GM12878 (cell line): ENCODE data around the gene SMIM12. TPM values are rescaled to one million over a fixed set of nuclear protein-coding genes. Genes with fewer than 3 reads are reported as not detected.

Experiments used
- ATAC-seq: fragments of 200-7000 bp; cut with Tn5 transposase; 3 replicates; pipeline ENCODE4 v1.9.1; 2020; ENCODE audit warnings: mild to moderate bottlenecking, moderate library complexity
- BruUV-seq: library from RNA; stranded (reverse); fragments of 400-500 nt; replicated peaks from 2 replicates; lab custom pipeline; 2021; lab: Mats Ljungman, UMichigan
- CTCF ChIA-PET: fragments of 300-600 bp; sonication (Branson Sonifier 250); formaldehyde crosslinking; extraction: SDS; loops from one replicate; lab custom pipeline; 2021; ENCODE audit warnings: inconsistent platforms; lab: Yijun Ruan, JAX
- POLR2A ChIA-PET: fragments of 350-600 bp; formaldehyde crosslinking; extraction: SDS; loops from one replicate; lab custom pipeline; 2021; ENCODE audit warnings: inconsistent platforms; lab: Charles Lee
- RAD21 ChIA-PET: fragments of 300-600 bp; sonication (Branson Sonifier 250); formaldehyde crosslinking; loops from one replicate; lab custom pipeline; 2023; ENCODE audit warnings: antibody characterized with exemption; ENCODE audit not compliant: unreplicated experiment; lab: Charles Lee
- SMC1A ChIA-PET: fragments of 300-600 bp; sonication (Branson Sonifier 250); formaldehyde crosslinking; loops from one replicate; lab custom pipeline; 2023; ENCODE audit not compliant: unreplicated experiment, uncharacterized antibody; lab: Charles Lee
- DNase-seq: peaks from one replicate; pipeline ENCODE4 v3.0.0-alpha.2; 2011; ENCODE audit warnings: low read depth, low spot score
- FAIRE-seq: peaks from 3 replicates; lab custom pipeline; 2011; peaks lifted over from hg19 to GRCh38; lab: Jason Lieb, UNC
- H2AFZ ChIP-seq: 2 replicates; pipeline ENCODE4 v1.6.0; 2011; ENCODE audit warnings: low read depth, low read length, control low read depth; ENCODE audit not compliant: control insufficient read depth
- H3K27ac ChIP-seq: 2 replicates; pipeline ENCODE4 v1.5.1; 2011; ENCODE audit warnings: control low read depth; ENCODE audit not compliant: control insufficient read depth, insufficient read depth
- H3K27me3 ChIP-seq, 2 experiments: replicated peaks in 1 of 2; 2 replicates each; pipeline versions ENCODE4 v1.6.0 to v1.6.1; 2011; ENCODE audit warnings: low read length in 1 of 2; ENCODE audit not compliant: control insufficient read depth in 2 of 2, insufficient read depth in 2 of 2
- H3K36me3 ChIP-seq, 2 experiments: 2 replicates each; pipeline ENCODE4 v1.5.1; 2011; ENCODE audit warnings: low read length in 1 of 2; ENCODE audit not compliant: control insufficient read depth in 2 of 2, insufficient read depth in 2 of 2
- H3K4me1 ChIP-seq: 2 replicates; pipeline ENCODE4 v1.6.1; 2011; ENCODE audit warnings: mild to moderate bottlenecking, low read length, moderate library complexity, mixed read lengths; ENCODE audit not compliant: control insufficient read depth, insufficient read depth
- H3K4me2 ChIP-seq: 2 replicates; pipeline ENCODE4 v1.6.0; 2011; ENCODE audit warnings: control low read depth; ENCODE audit not compliant: control insufficient read depth, insufficient read depth
- H3K4me3 ChIP-seq: fragments of 200-600 bp; sonication (generic); 2 replicates; pipeline ENCODE4 v1.5.1; 2016
- H3K79me2 ChIP-seq: 2 replicates; pipeline ENCODE4 v1.6.0; 2011; ENCODE audit warnings: low read length; ENCODE audit not compliant: control insufficient read depth, insufficient read depth
- H3K9ac ChIP-seq: 2 replicates; pipeline ENCODE4 v1.8.0; 2011; ENCODE audit warnings: low read length, control low read depth, mixed read lengths; ENCODE audit not compliant: control insufficient read depth, insufficient read depth
- H3K9me3 ChIP-seq: replicated peaks from 3 replicates; pipeline ENCODE4 v1.5.1; 2011; ENCODE audit warnings: mild to moderate bottlenecking, low read length; ENCODE audit not compliant: control insufficient read depth, insufficient read depth
- H4K20me1 ChIP-seq: 2 replicates; pipeline ENCODE4 v1.6.0; 2011; ENCODE audit not compliant: control insufficient read depth, insufficient read depth
- CTCF ChIP-seq, 3 experiments: IDR thresholded peaks in 2 of 3; conservative IDR thresholded peaks in 1 of 3; 2 replicates each; pipeline ENCODE4 v1.5.1; 2011; ENCODE audit warnings: low read depth in 3 of 3, low read length in 3 of 3, mild to moderate bottlenecking in 3 of 3, control low read depth in 2 of 3, moderate library complexity in 2 of 3, inconsistent platforms in 1 of 3, mixed read lengths in 1 of 3; ENCODE audit not compliant: control insufficient read depth in 2 of 3, insufficient read depth in 1 of 3; ENCODE audit errors: extremely low read depth in 1 of 3
- KDM1A ChIP-seq: fragments of 200-600 bp; sonication (generic); IDR thresholded peaks from 2 replicates; pipeline ENCODE4 v1.6.1; 2016; ENCODE audit warnings: borderline replicate concordance
- RUNX3 ChIP-seq: IDR thresholded peaks from 2 replicates; pipeline ENCODE4 v1.6.1; 2012; ENCODE audit warnings: low read length, inconsistent platforms
- TCF12 ChIP-seq: IDR thresholded peaks from 2 replicates; pipeline ENCODE4 v1.6.1; 2011; ENCODE audit warnings: low read depth, mild to moderate bottlenecking, low read length
- USF1 ChIP-seq: IDR thresholded peaks from 2 replicates; pipeline ENCODE4 v1.6.1; 2011; ENCODE audit warnings: borderline replicate concordance, low read depth, mild to moderate bottlenecking, moderate library complexity, mixed read lengths, low read length; ENCODE audit not compliant: insufficient read depth; ENCODE audit errors: extremely low read length
- ZBTB40 ChIP-seq: fragments of 450-650 bp; IDR thresholded peaks from 2 replicates; pipeline ENCODE4 v1.6.1; 2016; ENCODE audit warnings: mild to moderate bottlenecking, moderate library complexity, borderline replicate concordance
- ZNF207 ChIP-seq: fragments of 450-650 bp; IDR thresholded peaks from 2 replicates; pipeline ENCODE4 v1.6.1; 2014; ENCODE audit warnings: antibody characterized with exemption, mild to moderate bottlenecking, borderline replicate concordance
- WGBS: methylation state at CpG from one replicate; pipeline ENCODE4 v1.1.6; 2016; ENCODE audit warnings: low lambda C conversion rate; ENCODE audit not compliant: insufficient replicate concordance, insufficient coverage; ENCODE audit errors: missing lambda C conversion rate; 5-methylcytosine and 5-hydroxymethylcytosine counted together
- in situ Hi-C: fragments of 300-500 bp; cut with MboI; formaldehyde crosslinking; loops from 9 replicates; pipeline ENCODE4 v1.14.3; 2018; ENCODE audit warnings: mixed read lengths
- intact Hi-C: fragments of 100-400 bp; cut with micrococcal nuclease; formaldehyde crosslinking; loops from one replicate; pipeline ENCODE4 v1.14.2; 2022; ENCODE audit not compliant: unreplicated experiment
- polyA plus RNA-seq, 11 experiments: library from polyadenylated mRNA; depleted of rRNA in 4 of 11; unstranded in 6 of 11; stranded (reverse) in 5 of 11; fragments of >200 nt; fragmentation: Nextera tagmentation in 4 of 11; fragmentation: Illumina TruSeq in 1 of 11; extraction: Ambion mirVana in 4 of 11; extraction: Trizol in 1 of 11; gene quantifications; 1 replicate in 1 of 11; 2 replicates in 10 of 11; pipeline versions ENCODE4 v1.2.1 to v1.2.3, GENCODE V29; 2011 to 2016; ENCODE audit warnings: inconsistent platforms in 2 of 11, missing spikeins in 2 of 11, low read depth in 1 of 11
- total RNA-seq, 4 experiments: library from RNA; depleted of rRNA in 3 of 4; stranded (reverse); fragments of >200 nt in 3 of 4; fragmentation: Illumina TruSeq in 1 of 4; extraction: Trizol in 1 of 4; gene quantifications; 2 replicates each; pipeline versions ENCODE4 v1.2.1 to v1.2.3, GENCODE V29; 2013 to 2021

Gene SMIM12
- total and polyA plus RNA-seq, 10 of the 15 experiments (the other 5 are each of a cell fraction or from before 2014, with no cell fraction given): 26.1 to 81.5 (median 44.1) TPM

DNA sequence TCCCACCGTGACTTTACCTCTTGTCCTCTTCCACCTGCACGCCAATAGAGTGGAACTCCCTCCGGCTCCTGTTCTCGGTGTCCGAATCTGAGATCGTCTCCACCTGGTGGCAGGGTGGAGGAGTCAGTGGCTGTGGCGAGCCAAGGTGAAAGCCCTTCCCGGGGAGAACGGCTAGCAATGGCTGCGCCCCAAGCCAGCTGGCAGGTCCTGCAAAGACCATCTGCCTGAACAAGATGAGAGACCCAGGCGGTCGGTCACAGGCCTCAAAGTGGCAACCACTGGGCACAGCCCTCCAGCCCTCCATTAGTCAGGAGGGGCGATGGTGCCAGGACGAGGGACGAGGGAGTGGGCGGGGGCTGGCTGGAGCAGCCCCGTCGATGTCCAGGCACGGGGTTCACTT lies 25.4 kb upstream of the SMIM12 start:
- peaks cover 4 to 13% of the 10 kb centered on the region in 2 experiments; a peak in 3 of 4 replicates for H3K27me3 ChIP-seq
- in situ Hi-C loops: no loop called here
- FAIRE-seq: no peak
- H4K20me1 ChIP-seq: no peaks in the 10 kb centered on the region
- H3K27ac ChIP-seq: no peak overlapping the region
- WGBS: 61% methylated on average over 19 of the region's 19 CpGs
- RAD21 ChIA-PET: no interaction called here
- no peaks in the 10 kb centered on the region for H3K79me2 ChIP-seq
- TF ChIP-seq USF1 (no peak), ZBTB40 (no peak), TCF12 (no peak), ZNF207 (no peak), RUNX3 (no peak), CTCF (IDR thresholded peaks at IDR 0.05 in 2 of 3, conservative IDR thresholded peaks at IDR 0.05 in 1 of 3; ENCODE audit: control insufficient read depth in 2 of 3, extremely low read depth in 1 of 3, insufficient read depth in 1 of 3, low read depth in 3 of 3, low read length in 3 of 3) (0 out of 6 replicates have a peak, but pooled peaks of 1 of the 3 experiments have one; percentile 10), KDM1A (no peak)
- intact Hi-C loops: no loop called here
- no peaks in the 10 kb centered on the region for H3K4me1 ChIP-seq
- no peak overlapping the region for H3K4me3 ChIP-seq
- no peak overlapping the region for H3K4me2 ChIP-seq
- BruUV-seq: no TSS peak
- POLR2A ChIA-PET: no interaction called here
- SMC1A ChIA-PET: no interaction called here
- CTCF ChIA-PET: no interaction called here
- no peaks in the 10 kb centered on the region for H3K36me3 ChIP-seq
- H3K9me3 ChIP-seq: no peaks in the 10 kb centered on the region
- peak; percentile 21; the same call in 1 of the 3 replicates for ATAC-seq
- no peak for DNase-seq
- no peak overlapping the region for H2AFZ ChIP-seq
- no peak overlapping the region for H3K9ac ChIP-seq
